H4 (cell line): ENCODE measurements around the gene SMG6. TPM values are rescaled to one million over a fixed set of nuclear protein-coding genes. Genes with fewer than 3 reads are reported as not detected.
A peak's percentile ranks its signal among the peaks of the same experiment; 100 is the strongest.
"Not testable (repeated sequence)": the region's sequence is repeated elsewhere in the genome, so short reads cannot be mapped to it uniquely, and the experiment has no call there.

ENCODE experiments used
- DNase-seq: peaks from one replicate; pipeline ENCODE4 v3.0.0-alpha.2; 2015; ENCODE audit warnings: low spot score
- total RNA-seq: library from RNA; depleted of rRNA; stranded (reverse); fragments of >200 nt; shearing (Covaris generic); gene quantifications from 2 replicates; pipeline ENCODE4 v1.2.3, GENCODE V29; 2014

SMG6 gene
- total RNA-seq, 1 experiment from 2014 or later: 10.3 TPM

GRCh38 chr17:2144701-2145100 is 158.9 kb downstream of the SMG6 start:
- DNase-seq: no peak

- no peak for DNase-seq
Measured at GRCh38 chr17:2143332-2143731, 160.3 kb downstream of the SMG6 start.

GRCh38 chr17:2142682-2143081 is 160.9 kb downstream of the SMG6 start:
- not testable (repeated sequence) for DNase-seq

GRCh38 chr17:2140683-2141082 is 162.9 kb downstream of the SMG6 start:
- DNase-seq: no peak

- DNase-seq: peak; percentile 12
Measured at GRCh38 chr17:2138761-2139160, 164.8 kb downstream of the SMG6 start.

GRCh38 chr17:2138318-2138717 is 165.3 kb downstream of the SMG6 start:
- DNase-seq: peak; percentile 65

GRCh38 chr17:2137342-2138098 is 166.1 kb downstream of the SMG6 start:
- DNase-seq: peak; percentile 63

GRCh38 chr17:2136241-2136640 is 167.3 kb downstream of the SMG6 start:
- DNase-seq: peak; percentile 30

- DNase-seq: no peak
Measured at GRCh38 chr17:2128011-2128410, 175.6 kb downstream of the SMG6 start.

GRCh38 chr17:2125013-2125535 is 178.5 kb downstream of the SMG6 start:
- DNase-seq: no peak

GRCh38 chr17:2124391-2124790 is 179.2 kb downstream of the SMG6 start:
- DNase-seq: no peak

GRCh38 chr17:2123375-2124251 is 180.0 kb downstream of the SMG6 start:
- DNase-seq: no peak

GRCh38 chr17:2122641-2123302 is 180.8 kb downstream of the SMG6 start:
- DNase-seq: peak; percentile 73

- no peak for DNase-seq
Measured at GRCh38 chr17:2120586-2121335, 182.8 kb downstream of the SMG6 start.

GRCh38 chr17:2113279-2113622 is 190.3 kb downstream of the SMG6 start:
- DNase-seq: no peak

- no peak for DNase-seq
Measured at GRCh38 chr17:2111691-2112090, 191.9 kb downstream of the SMG6 start.

- DNase-seq: no peak
Measured at GRCh38 chr17:2110436-2110835, 193.1 kb downstream of the SMG6 start.

GRCh38 chr17:2108170-2108569 is 195.4 kb downstream of the SMG6 start:
- no peak for DNase-seq

- DNase-seq: no peak
Measured at GRCh38 chr17:2107506-2107905, 196.1 kb downstream of the SMG6 start.

- DNase-seq: no peak
Measured at GRCh38 chr17:2107050-2107449, 196.5 kb downstream of the SMG6 start.

- DNase-seq: no peak
Measured at GRCh38 chr17:2106308-2106955, 197.2 kb downstream of the SMG6 start.
